ENCODE measurements around the gene PAX2.

The PAX2 gene

GRCh38 chr10:100864036-100864885 lies 118.9 kb downstream of the PAX2 start:
- DNase-seq = no peak

- DNase-seq = no peak
Measured at GRCh38 chr10:100864978-100865377, 119.6 kb downstream of the PAX2 start.

GRCh38 chr10:100866010-100866409 lies 120.6 kb downstream of the PAX2 start:
- DNase-seq = no peak

GRCh38 chr10:100866575-100867098 lies 121.3 kb downstream of the PAX2 start:
- no peak for DNase-seq

GRCh38 chr10:100867261-100867963 lies 122.0 kb downstream of the PAX2 start:
- no peak for DNase-seq

- DNase-seq = no peak
Measured at GRCh38 chr10:100868382-100868781, 123.0 kb downstream of the PAX2 start.

GRCh38 chr10:100869399-100869798 lies 124.0 kb downstream of the PAX2 start:
- DNase-seq = no peak

GRCh38 chr10:100872034-100872791 lies 126.8 kb downstream of the PAX2 start:
- peak; percentile 82 for DNase-seq

- no peak for DNase-seq
Measured at GRCh38 chr10:100873146-100873826, 127.9 kb downstream of the PAX2 start.

- DNase-seq = no peak
Measured at GRCh38 chr10:100873827-100874326, 128.5 kb downstream of the PAX2 start.

- no peak for DNase-seq
Measured at GRCh38 chr10:100874702-100875483, 129.5 kb downstream of the PAX2 start.

- no peak for DNase-seq
Measured at GRCh38 chr10:100875484-100876166, 130.2 kb downstream of the PAX2 start.

- no peak for DNase-seq
Measured at GRCh38 chr10:100876585-100877460, 131.4 kb downstream of the PAX2 start.

GRCh38 chr10:100877461-100877850 lies 132.1 kb downstream of the PAX2 start:
- DNase-seq = no peak

GRCh38 chr10:100878291-100878910 lies 133.0 kb downstream of the PAX2 start:
- peak; percentile 82 for DNase-seq
